Activated CD4-positive, alpha-beta T cell treated with anti-CD3 and anti-CD28 coated beads, Interleukin-2, amount 10 ng/mL, durations not matched to agents 24 days and 14 days (primary cell): Measurements from ENCODE around the gene ZNF3. TPM values are rescaled to one million over a fixed set of nuclear protein-coding genes. Genes with fewer than 3 reads are reported as not detected.

Experiments
- DNase-seq: peaks from one replicate; pipeline ENCODE4 v3.0.0; 2022
- H3K27ac Mint-ChIP-seq: one replicate; pipeline ENCODE4 v1.8.0; 2022; ENCODE audit warnings: mild to moderate bottlenecking, mixed read lengths
- H3K27me3 Mint-ChIP-seq: one replicate; pipeline ENCODE4 v1.8.0; 2022; ENCODE audit warnings: mixed read lengths
- H3K36me3 Mint-ChIP-seq: one replicate; pipeline ENCODE4 v1.8.0; 2022; ENCODE audit warnings: low read depth, mild to moderate bottlenecking, mixed read lengths
- H3K4me1 Mint-ChIP-seq: one replicate; pipeline ENCODE4 v1.8.0; 2021; ENCODE audit warnings: mixed read lengths
- H3K4me3 Mint-ChIP-seq: one replicate; pipeline ENCODE4 v1.8.0; 2022; ENCODE audit warnings: mild to moderate bottlenecking, moderate library complexity, mixed read lengths
- H3K9me3 Mint-ChIP-seq: one replicate; pipeline ENCODE4 v1.8.0; 2021; ENCODE audit warnings: mixed read lengths
- intact Hi-C: fragments of 100-400 bp; cut with micrococcal nuclease; formaldehyde crosslinking; loops from one replicate; pipeline ENCODE4 v1.15.1; 2023
- total RNA-seq: library from RNA; stranded (reverse); gene quantifications from 2 replicates; pipeline ENCODE4 v1.2.3, GENCODE V29; 2022

The ZNF3 gene
- total RNA-seq, 1 donor from 2014 or later = 21.5 TPM

- intact Hi-C loops = loop anchor here (1.0 to 10.0 kb wide), 6 partner anchors 7 to 465 kb away; partner anchors contain the start of genes AP4M1, FBXO24, LRCH4 and MCM7
- Mint-ChIP-seq H3K27me3 (no peaks in the 10 kb centered on the region), H3K36me3 (peaks cover 22% of the 10 kb centered on the region), H3K9me3 (no peaks in the 10 kb centered on the region), H3K4me1 (peaks cover 22% of the 10 kb centered on the region), H3K4me3 (peak overlapping the region; percentile 84), H3K27ac (peak overlapping the region; percentile 96)
- peak; percentile 91 for DNase-seq
Measured at GRCh38 chr7:100119970-100120732, 38.6 kb upstream of the ZNF3 start.

- Mint-ChIP-seq H3K9me3 (no peaks in the 10 kb centered on the region), H3K4me1 (peaks cover 17% of the 10 kb centered on the region), H3K27me3 (no peaks in the 10 kb centered on the region), H3K27ac (peak within 1 kb of the TSS; percentile 96), H3K36me3 (peaks cover 17% of the 10 kb centered on the region), H3K4me3 (peak within 1 kb of the TSS; percentile 84)
- DNase-seq = peak; percentile 98
- intact Hi-C loops = loop anchor here (1.0 to 2.0 kb wide), 4 partner anchors 8 to 309 kb away; partner anchors contain the start of genes AP4M1, MCM7, MEPCE and ZCWPW1
Measured at GRCh38 chr7:100119072-100119969, 37.8 kb upstream of the ZNF3 start, which contains the start of the genes CNPY4 and TAF6. Gene CNPY4, plus strand, starts transcription at chr7:100119634. Its CDS starts 111 bp downstream, at chr7:100119745. Gene TAF6, minus strand, starts transcription at chr7:100119358. Its CDS starts 5,149 bp downstream, at chr7:100114209.

- DNase-seq = no peak
- Mint-ChIP-seq H3K36me3 (peaks cover 18% of the 10 kb centered on the region), H3K4me1 (peaks cover 16% of the 10 kb centered on the region), H3K9me3 (no peaks in the 10 kb centered on the region), H3K4me3 (peak overlapping the region; percentile 84), H3K27ac (peak overlapping the region; percentile 96), H3K27me3 (no peaks in the 10 kb centered on the region)
- intact Hi-C loops = loop anchor here (1.0 to 2.0 kb wide), 4 partner anchors 9 to 310 kb away; partner anchors contain the start of genes AP4M1, MCM7, MEPCE and ZCWPW1
Measured at GRCh38 chr7:100118388-100119071, 37.0 kb upstream of the ZNF3 start.

GRCh38 chr7:100115026-100115425 is 33.5 kb upstream of the ZNF3 start:
- Mint-ChIP-seq H3K27me3 (no peaks in the 10 kb centered on the region), H3K4me1 (peaks cover 9% of the 10 kb centered on the region), H3K36me3 (peaks cover 31% of the 10 kb centered on the region), H3K9me3 (no peaks in the 10 kb centered on the region), H3K27ac (no peak overlapping the region), H3K4me3 (no peak overlapping the region)
- intact Hi-C loops = no loop called here
- no peak for DNase-seq

- H3K4me1 Mint-ChIP-seq = peaks cover 2% of the 10 kb centered on the region
- intact Hi-C loops = no loop called here
Measured at GRCh38 chr7:100111914-100112313, 30.4 kb upstream of the ZNF3 start.

GRCh38 chr7:100111156-100111555 is 29.6 kb upstream of the ZNF3 start:
- DNase-seq = no peak
- Mint-ChIP-seq H3K27ac (no peak overlapping the region), H3K27me3 (no peaks in the 10 kb centered on the region), H3K4me3 (no peak overlapping the region), H3K4me1 (peaks cover 2% of the 10 kb centered on the region), H3K9me3 (no peaks in the 10 kb centered on the region), H3K36me3 (peaks cover 53% of the 10 kb centered on the region)
- intact Hi-C loops = no loop called here

More at GRCh38 chr7:100111914-100112313, 30.4 kb upstream of the ZNF3 start:
- DNase-seq = no peak
- no peaks in the 10 kb centered on the region for H3K9me3 Mint-ChIP-seq
- no peaks in the 10 kb centered on the region for H3K27me3 Mint-ChIP-seq
- peaks cover 50% of the 10 kb centered on the region for H3K36me3 Mint-ChIP-seq
- H3K27ac Mint-ChIP-seq = no peak overlapping the region
- no peak overlapping the region for H3K4me3 Mint-ChIP-seq

- H3K4me3 Mint-ChIP-seq = no peak overlapping the region
- no peaks in the 10 kb centered on the region for H3K4me1 Mint-ChIP-seq
- DNase-seq = no peak
- peaks cover 50% of the 10 kb centered on the region for H3K36me3 Mint-ChIP-seq
- intact Hi-C loops = no loop called here
- no peak overlapping the region for H3K27ac Mint-ChIP-seq
- H3K9me3 Mint-ChIP-seq = no peaks in the 10 kb centered on the region
- no peaks in the 10 kb centered on the region for H3K27me3 Mint-ChIP-seq
Measured at GRCh38 chr7:100109521-100110163, 28.1 kb upstream of the ZNF3 start.

- intact Hi-C loops = no loop called here
- Mint-ChIP-seq H3K27ac (no peak overlapping the region), H3K9me3 (no peaks in the 10 kb centered on the region), H3K36me3 (peaks cover 50% of the 10 kb centered on the region), H3K4me1 (no peaks in the 10 kb centered on the region), H3K4me3 (no peak overlapping the region), H3K27me3 (no peaks in the 10 kb centered on the region)
- DNase-seq = no peak
Measured at GRCh38 chr7:100107890-100108289, 26.4 kb upstream of the ZNF3 start.

- no peaks in the 10 kb centered on the region for H3K27me3 Mint-ChIP-seq
- H3K36me3 Mint-ChIP-seq = peaks cover 46% of the 10 kb centered on the region
- intact Hi-C loops = no loop called here
Measured at GRCh38 chr7:100107125-100107737, 25.7 kb upstream of the ZNF3 start.

GRCh38 chr7:100106633-100107032 is 25.1 kb upstream of the ZNF3 start:
- Mint-ChIP-seq H3K9me3 (no peaks in the 10 kb centered on the region), H3K27me3 (no peaks in the 10 kb centered on the region), H3K36me3 (peaks cover 44% of the 10 kb centered on the region), H3K4me1 (peaks cover 3% of the 10 kb centered on the region), H3K27ac (no peak overlapping the region), H3K4me3 (no peak overlapping the region)
- intact Hi-C loops = no loop called here
- no peak for DNase-seq

More at GRCh38 chr7:100107125-100107737, 25.7 kb upstream of the ZNF3 start:
- Mint-ChIP-seq H3K4me1 (peaks cover 3% of the 10 kb centered on the region), H3K4me3 (no peak overlapping the region), H3K9me3 (no peaks in the 10 kb centered on the region), H3K27ac (no peak overlapping the region)
- DNase-seq = no peak

- intact Hi-C loops = no loop called here
- Mint-ChIP-seq H3K36me3 (peaks cover 38% of the 10 kb centered on the region), H3K9me3 (no peaks in the 10 kb centered on the region), H3K4me3 (no peak overlapping the region), H3K4me1 (peaks cover 5% of the 10 kb centered on the region), H3K27me3 (no peaks in the 10 kb centered on the region), H3K27ac (no peak overlapping the region)
- no peak for DNase-seq
Measured at GRCh38 chr7:100105534-100105933, 24.0 kb upstream of the ZNF3 start.

GRCh38 chr7:100102950-100103840 is 21.7 kb upstream of the ZNF3 start:
- Mint-ChIP-seq H3K4me1 (peaks cover 25% of the 10 kb centered on the region), H3K27me3 (no peaks in the 10 kb centered on the region), H3K4me3 (peak overlapping the region; percentile 94), H3K36me3 (peaks cover 43% of the 10 kb centered on the region), H3K27ac (no peak overlapping the region), H3K9me3 (no peaks in the 10 kb centered on the region)
- no peak for DNase-seq
- intact Hi-C loops = no loop called here
